DLD1 (cell line): ENCODE results near the gene AGPAT1.
"Not testable (repeated sequence)": the region's sequence is repeated elsewhere in the genome, so short reads cannot be mapped to it uniquely, and the experiment has no call there.

Experiments used
- in situ Hi-C: cut with HindIII; loops from 2 replicates; pipeline ENCODE4 v1.10.0; 2017; ENCODE audit warnings: low sequenced_read_pairs

The AGPAT1 gene

GRCh38 chr6:32175711-32176475, at the start of gene AGPAT1:
Gene AGPAT1 (minus strand): TSS chr6:32176084. CDS start chr6:32171496, 4,588 bp downstream.
- in situ Hi-C loops, result no loop called here

- in situ Hi-C loops, result no loop called here
These were observed 48.8 kb upstream of the AGPAT1 start for GRCh38 chr6:32224696-32225095.

- in situ Hi-C loops, result no loop called here
These were observed 47.7 kb upstream of the AGPAT1 start, which contains the start of gene NOTCH4 for GRCh38 chr6:32223258-32224235. Gene NOTCH4 (minus strand): TSS chr6:32224067. CDS start chr6:32223928, 139 bp downstream.

GRCh38 chr6:32222333-32223230, 46.7 kb upstream of the AGPAT1 start:
- in situ Hi-C loops, result no loop called here

GRCh38 chr6:32220021-32220420, 44.1 kb upstream of the AGPAT1 start:
- in situ Hi-C loops, result no loop called here

- in situ Hi-C loops, result no loop called here
These were observed 42.3 kb upstream of the AGPAT1 start for GRCh38 chr6:32218167-32218566.

GRCh38 chr6:32216998-32217397, 41.1 kb upstream of the AGPAT1 start:
- in situ Hi-C loops, result no loop called here

GRCh38 chr6:32216285-32216684, 40.4 kb upstream of the AGPAT1 start:
- in situ Hi-C loops, result no loop called here

GRCh38 chr6:32215617-32216016, 39.7 kb upstream of the AGPAT1 start:
- in situ Hi-C loops, result no loop called here

- in situ Hi-C loops, result no loop called here
These were observed 38.2 kb upstream of the AGPAT1 start for GRCh38 chr6:32214126-32214525.

GRCh38 chr6:32213649-32214048, 37.8 kb upstream of the AGPAT1 start:
- in situ Hi-C loops, result no loop called here

GRCh38 chr6:32212076-32212760, 36.3 kb upstream of the AGPAT1 start:
- in situ Hi-C loops, result no loop called here

- in situ Hi-C loops, result not testable (repeated sequence)
These were observed 35.5 kb upstream of the AGPAT1 start for GRCh38 chr6:32211432-32211831.

GRCh38 chr6:32210191-32210601, 34.3 kb upstream of the AGPAT1 start:
- in situ Hi-C loops, result no loop called here

GRCh38 chr6:32208996-32209395, 33.1 kb upstream of the AGPAT1 start:
- in situ Hi-C loops, result no loop called here

- in situ Hi-C loops, result no loop called here
These were observed 28.4 kb upstream of the AGPAT1 start for GRCh38 chr6:32204268-32204715.

- in situ Hi-C loops, result no loop called here
These were observed 27.8 kb upstream of the AGPAT1 start for GRCh38 chr6:32203426-32204267.

- in situ Hi-C loops, result no loop called here
These were observed 26.3 kb upstream of the AGPAT1 start for GRCh38 chr6:32202186-32202585.
